Activated naive CD8-positive, alpha-beta T cell treated with anti-CD3 and anti-CD28 coated beads, Interleukin-2, amount 50 U/mL, for 24 hours (primary cell): Measurements from ENCODE around the gene ADGRL1.
A peak's percentile ranks its signal among the peaks of the same experiment; 100 is the strongest.

Experiments
- ATAC-seq: fragments of 150-1000 bp; cut with Tn5 transposase; one replicate; pipeline ENCODE4 v1.10.0; 2021
- DNase-seq: peaks from one replicate; pipeline ENCODE4 v3.0.0; 2021
- H3K27ac Mint-ChIP-seq: one replicate; pipeline ENCODE4 v1.8.0; 2021; ENCODE audit warnings: mild to moderate bottlenecking, mixed read lengths
- H3K27me3 Mint-ChIP-seq: one replicate; pipeline ENCODE4 v1.8.0; 2021; ENCODE audit warnings: mixed read lengths
- H3K36me3 Mint-ChIP-seq: one replicate; pipeline ENCODE4 v1.8.0; 2021; ENCODE audit warnings: low read depth, mixed read lengths
- H3K4me1 Mint-ChIP-seq: one replicate; pipeline ENCODE4 v1.8.0; 2021; ENCODE audit warnings: mixed read lengths
- H3K4me3 Mint-ChIP-seq: one replicate; pipeline ENCODE4 v1.8.0; 2021; ENCODE audit warnings: mild to moderate bottlenecking, moderate library complexity, mixed read lengths
- H3K9me3 Mint-ChIP-seq: one replicate; pipeline ENCODE4 v1.8.0; 2021; ENCODE audit warnings: mixed read lengths

ADGRL1 gene

DNA sequence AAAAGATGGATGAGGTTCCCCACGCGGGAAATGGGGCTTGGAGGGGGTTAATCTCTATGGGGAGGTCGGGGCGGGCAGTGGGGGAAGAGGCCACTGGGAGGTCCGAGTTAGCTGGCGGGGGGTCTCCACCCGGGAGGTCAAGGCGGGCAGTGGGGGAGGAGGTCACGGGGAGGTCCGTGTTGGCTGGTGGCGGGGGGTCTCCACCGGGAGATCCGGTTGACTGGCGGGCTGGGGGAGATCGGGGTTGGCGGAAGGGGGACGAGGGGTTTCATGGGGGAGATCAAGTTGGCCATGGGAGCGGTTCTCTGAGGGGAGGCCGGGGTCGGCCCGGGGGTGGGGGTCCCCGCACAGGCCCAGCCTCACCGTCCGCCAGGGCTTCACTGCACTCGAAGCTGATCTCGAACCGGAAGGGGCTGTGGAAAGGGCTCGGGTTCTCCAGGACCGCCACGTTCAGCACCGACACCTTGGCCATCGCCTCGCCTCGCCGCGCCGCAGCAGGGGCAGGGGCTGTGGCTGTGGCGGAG lies 69.9 kb downstream of the ADGRL1 start:
- Mint-ChIP-seq H3K4me3 (peak overlapping the region; percentile 90), H3K27me3 (no peaks in the 10 kb centered on the region), H3K36me3 (peaks cover 22% of the 10 kb centered on the region), H3K9me3 (no peaks in the 10 kb centered on the region), H3K27ac (peak overlapping the region; percentile 98), H3K4me1 (peaks cover 37% of the 10 kb centered on the region)
- DNase-seq (no peak), ATAC-seq (peak; percentile 1)

- Mint-ChIP-seq H3K4me3 (peak overlapping the region; percentile 90), H3K27me3 (no peaks in the 10 kb centered on the region), H3K9me3 (no peaks in the 10 kb centered on the region), H3K4me1 (peaks cover 34% of the 10 kb centered on the region), H3K36me3 (peaks cover 21% of the 10 kb centered on the region), H3K27ac (no peak overlapping the region)
- DNase-seq (no peak), ATAC-seq (no peak)
Observed at GRCh38 chr19:14135355-14135754, 70.6 kb downstream of the ADGRL1 start.

DNA sequence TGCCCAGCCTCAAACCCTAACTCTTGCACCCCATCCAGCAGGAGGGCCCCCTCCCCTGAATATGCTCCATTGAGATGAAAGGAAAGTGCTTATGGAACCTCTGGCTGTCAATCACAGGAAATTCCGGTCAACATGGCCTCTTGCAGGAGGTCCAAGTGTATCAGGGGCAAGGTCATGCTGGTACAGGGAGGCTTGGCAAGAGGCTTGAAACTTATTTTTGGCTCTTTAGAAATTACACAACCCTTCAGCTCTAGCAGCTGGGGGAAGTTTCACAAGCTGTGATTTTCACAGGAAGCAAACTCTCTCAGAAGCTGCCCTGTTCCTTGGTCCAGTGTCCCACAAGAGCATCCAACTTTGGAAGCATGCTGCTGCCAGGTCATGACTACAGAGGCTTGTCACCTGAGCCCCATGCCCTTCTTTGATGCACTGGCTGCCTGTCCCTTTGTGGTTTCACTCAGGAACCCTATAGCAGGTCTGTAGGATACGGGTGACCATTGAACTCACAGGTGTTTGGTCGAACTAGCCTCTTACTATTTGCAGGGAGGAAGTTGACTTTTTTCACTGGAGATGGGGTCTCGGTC lies 78.0 kb downstream of the ADGRL1 start:
- H3K4me1 Mint-ChIP-seq, result no peaks in the 10 kb centered on the region
- no peak for DNase-seq
- H3K4me3 Mint-ChIP-seq, result no peak overlapping the region
- no peaks in the 10 kb centered on the region for H3K9me3 Mint-ChIP-seq
- no peaks in the 10 kb centered on the region for H3K27me3 Mint-ChIP-seq
- H3K36me3 Mint-ChIP-seq, result peaks cover 35% of the 10 kb centered on the region
- ATAC-seq, result no peak
- no peak overlapping the region for H3K27ac Mint-ChIP-seq

DNA sequence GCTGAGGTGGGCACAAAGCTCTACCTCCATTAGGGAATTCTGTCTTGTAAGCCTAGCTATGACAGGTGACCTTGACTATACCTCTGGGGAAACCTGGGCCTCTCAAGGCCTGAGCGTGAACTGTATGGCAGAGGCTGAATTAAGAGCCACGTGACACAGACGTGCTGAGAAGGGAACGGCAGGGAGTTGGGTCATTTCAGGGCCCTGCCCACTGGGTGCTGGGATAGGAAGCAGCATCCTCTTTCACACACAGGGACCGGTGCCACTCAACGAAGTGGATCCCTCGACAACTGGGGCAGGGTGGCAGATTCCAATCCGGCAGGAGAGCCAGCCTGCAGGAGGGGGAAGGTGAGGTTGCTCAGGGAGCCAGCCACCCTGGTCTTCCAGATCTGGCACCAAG lies 78.8 kb downstream of the ADGRL1 start:
- H3K4me1 Mint-ChIP-seq, result no peaks in the 10 kb centered on the region
- no peaks in the 10 kb centered on the region for H3K27me3 Mint-ChIP-seq
- no peak overlapping the region for H3K27ac Mint-ChIP-seq

GRCh38 chr19:14122924-14123323 lies 83.0 kb downstream of the ADGRL1 start:
- ATAC-seq (no peak), DNase-seq (no peak)
- no peaks in the 10 kb centered on the region for H3K9me3 Mint-ChIP-seq
- H3K4me3 Mint-ChIP-seq, result no peak overlapping the region
- H3K27me3 Mint-ChIP-seq, result no peaks in the 10 kb centered on the region
- no peak overlapping the region for H3K27ac Mint-ChIP-seq
- peaks cover 10% of the 10 kb centered on the region for H3K4me1 Mint-ChIP-seq
- peaks cover 27% of the 10 kb centered on the region for H3K36me3 Mint-ChIP-seq

More for the DNA sequence above, 78.8 kb downstream of the ADGRL1 start:
- DNase-seq (no peak), ATAC-seq (no peak)
- H3K9me3 Mint-ChIP-seq, result no peaks in the 10 kb centered on the region
- no peak overlapping the region for H3K4me3 Mint-ChIP-seq
- H3K36me3 Mint-ChIP-seq, result peaks cover 37% of the 10 kb centered on the region

DNA sequence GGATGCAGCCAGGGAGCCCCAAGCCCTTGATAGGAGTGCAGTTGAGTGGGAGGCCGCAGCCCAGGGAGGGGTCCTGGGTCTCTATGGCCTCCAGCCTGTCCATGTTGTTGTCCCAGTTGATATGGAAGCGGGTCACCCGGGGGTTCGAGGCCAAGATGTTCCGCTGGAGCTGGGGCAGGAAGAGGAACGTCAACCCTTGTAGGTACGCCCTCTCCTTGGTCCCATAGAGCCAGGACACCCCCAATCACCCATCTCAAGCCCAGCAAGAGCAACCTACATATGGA lies 85.5 kb downstream of the ADGRL1 start:
- H3K27me3 Mint-ChIP-seq, result no peaks in the 10 kb centered on the region
- DNase-seq (no peak), ATAC-seq (no peak)
- H3K36me3 Mint-ChIP-seq, result peaks cover 21% of the 10 kb centered on the region
- no peak overlapping the region for H3K27ac Mint-ChIP-seq
- no peaks in the 10 kb centered on the region for H3K9me3 Mint-ChIP-seq
- H3K4me3 Mint-ChIP-seq, result no peak overlapping the region
- H3K4me1 Mint-ChIP-seq, result peaks cover 24% of the 10 kb centered on the region

- Mint-ChIP-seq H3K4me3 (no peak overlapping the region), H3K27ac (no peak overlapping the region), H3K9me3 (no peaks in the 10 kb centered on the region), H3K4me1 (peaks cover 28% of the 10 kb centered on the region), H3K27me3 (no peaks in the 10 kb centered on the region), H3K36me3 (peaks cover 15% of the 10 kb centered on the region)
- no peak for ATAC-seq
- DNase-seq, result no peak
Observed at GRCh38 chr19:14119644-14120496, 86.1 kb downstream of the ADGRL1 start.

DNA sequence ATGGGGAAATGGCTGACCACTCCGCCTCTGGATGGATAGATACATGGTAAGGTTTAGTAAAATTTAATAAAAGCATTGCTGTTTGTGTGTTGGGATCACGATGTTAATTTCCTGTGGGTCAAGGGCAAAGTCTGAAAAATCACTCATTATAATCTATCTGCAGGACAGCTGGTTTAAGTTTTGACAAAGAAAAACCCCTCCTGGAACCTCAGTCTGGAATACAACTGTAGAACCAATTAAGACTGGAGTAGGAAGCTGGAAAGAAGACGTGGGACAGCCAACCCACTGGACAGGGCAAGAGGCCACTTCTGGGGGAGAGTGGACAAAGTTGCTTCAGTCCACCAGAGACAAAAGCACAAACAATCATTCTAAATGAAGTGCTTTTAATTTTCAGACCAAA lies 86.8 kb downstream of the ADGRL1 start:
- H3K27ac Mint-ChIP-seq, result peak overlapping the region; percentile 81

DNA sequence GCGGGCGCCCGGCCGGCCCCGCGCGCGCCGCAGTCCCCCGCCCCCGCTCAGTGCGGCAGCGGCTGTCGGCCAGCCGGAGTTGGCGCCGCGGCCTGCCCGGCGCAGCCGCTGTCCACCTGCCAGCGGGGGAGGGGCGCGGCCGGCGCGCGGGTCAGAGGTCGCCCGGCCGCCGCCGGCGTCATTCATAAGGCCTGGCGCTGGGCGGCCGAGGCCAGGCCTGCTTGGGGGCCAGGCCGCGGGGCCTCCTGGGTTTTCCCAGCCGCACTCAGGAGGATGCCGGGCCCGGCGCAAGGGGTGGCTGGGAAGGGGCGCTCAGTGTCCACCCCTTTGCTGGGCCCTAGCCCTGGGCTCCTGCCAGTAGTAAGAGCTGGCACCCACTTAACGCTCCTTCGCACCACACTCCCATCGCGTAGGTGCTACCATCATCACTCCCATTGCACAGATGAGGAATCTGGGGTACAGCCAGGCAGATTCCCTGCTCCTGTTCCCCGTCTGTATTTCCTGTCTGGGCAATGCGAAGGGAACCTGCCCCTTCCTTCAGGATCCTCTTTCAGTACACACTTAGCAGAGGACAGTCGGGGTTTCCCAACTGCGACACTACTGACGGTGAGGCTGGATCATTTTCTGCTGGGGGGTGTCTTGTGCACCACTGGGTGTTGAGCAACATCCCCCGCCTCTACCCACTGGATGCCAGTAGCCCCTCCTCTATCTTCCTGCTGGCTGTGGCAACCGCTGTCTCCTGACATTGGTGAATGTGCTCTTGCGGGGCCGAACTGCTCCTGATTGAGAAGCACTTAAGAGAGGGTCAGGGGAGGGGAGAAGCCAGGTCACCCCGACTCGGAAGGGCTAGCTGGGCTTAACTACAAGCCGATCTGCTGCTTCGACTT lies 87.6 kb downstream of the ADGRL1 start:
- no peaks in the 10 kb centered on the region for H3K27me3 Mint-ChIP-seq
- peak overlapping the region; percentile 81 for H3K27ac Mint-ChIP-seq
- peak; percentile 37 for DNase-seq

More for the DNA sequence above, 86.8 kb downstream of the ADGRL1 start:
- no peaks in the 10 kb centered on the region for H3K9me3 Mint-ChIP-seq
- H3K36me3 Mint-ChIP-seq, result peaks cover 10% of the 10 kb centered on the region
- ATAC-seq, result no peak
- peak overlapping the region; percentile 87 for H3K4me3 Mint-ChIP-seq
- H3K27me3 Mint-ChIP-seq, result no peaks in the 10 kb centered on the region
- peaks cover 32% of the 10 kb centered on the region for H3K4me1 Mint-ChIP-seq
- DNase-seq, result no peak

DNA sequence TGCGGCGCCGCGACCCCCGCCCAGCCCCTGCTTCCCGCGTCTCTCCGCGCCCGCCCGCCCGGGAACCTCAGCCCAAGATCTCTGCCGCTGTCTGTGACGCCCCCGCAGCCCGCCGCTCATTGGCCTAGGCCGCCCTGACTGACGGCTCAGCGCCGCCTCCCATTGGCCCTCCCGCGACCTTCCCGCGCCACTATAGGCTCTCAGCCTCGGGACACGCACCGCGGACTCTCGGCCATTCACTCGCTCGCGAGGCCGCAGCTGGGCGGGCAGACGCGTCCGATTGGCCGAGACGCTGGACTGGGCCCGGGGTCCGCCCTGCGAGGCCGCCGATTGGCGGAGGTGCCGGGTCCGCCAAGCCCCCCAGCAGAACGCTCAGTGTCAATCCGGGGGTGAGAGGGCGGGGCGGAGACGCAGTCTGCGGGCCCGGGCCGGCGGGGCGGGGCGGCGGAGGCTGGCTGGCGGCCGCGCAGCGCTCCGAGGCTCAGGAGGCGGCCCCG lies 88.3 kb downstream of the ADGRL1 start, which contains the start of gene PRKACA:
TSS of gene PRKACA (minus strand) at position 95 of the 497 bp plus-strand sequence. CDS start 215 bp downstream, outside the sequence.
- no peaks in the 10 kb centered on the region for H3K9me3 Mint-ChIP-seq
- DNase-seq (peak; percentile 97), ATAC-seq (peak; percentile 95)
- H3K27ac Mint-ChIP-seq, result peak within 1 kb of the TSS; percentile 81
- no peaks in the 10 kb centered on the region for H3K27me3 Mint-ChIP-seq
- peaks cover 6% of the 10 kb centered on the region for H3K36me3 Mint-ChIP-seq
- peak within 1 kb of the TSS; percentile 87 for H3K4me3 Mint-ChIP-seq
- peaks cover 39% of the 10 kb centered on the region for H3K4me1 Mint-ChIP-seq

More for the DNA sequence above, 87.6 kb downstream of the ADGRL1 start:
- peak; percentile 0 for ATAC-seq
- Mint-ChIP-seq H3K9me3 (no peaks in the 10 kb centered on the region), H3K4me1 (peaks cover 37% of the 10 kb centered on the region), H3K36me3 (peaks cover 10% of the 10 kb centered on the region), H3K4me3 (peak overlapping the region; percentile 87)

- H3K9me3 Mint-ChIP-seq, result no peaks in the 10 kb centered on the region
- peak; percentile 2 for ATAC-seq
- H3K36me3 Mint-ChIP-seq, result peaks cover 2% of the 10 kb centered on the region
- peak overlapping the region; percentile 87 for H3K4me3 Mint-ChIP-seq
- H3K4me1 Mint-ChIP-seq, result peaks cover 44% of the 10 kb centered on the region
- peak overlapping the region; percentile 48 for H3K27ac Mint-ChIP-seq
- H3K27me3 Mint-ChIP-seq, result no peaks in the 10 kb centered on the region
- DNase-seq, result peak; percentile 31
Observed at GRCh38 chr19:14116918-14117578, 88.9 kb downstream of the ADGRL1 start.

GRCh38 chr19:14116525-14116917 lies 89.4 kb downstream of the ADGRL1 start:
- ATAC-seq, result no peak
- H3K27ac Mint-ChIP-seq, result peak overlapping the region; percentile 48
- peak overlapping the region; percentile 87 for H3K4me3 Mint-ChIP-seq
- H3K9me3 Mint-ChIP-seq, result no peaks in the 10 kb centered on the region
- no peaks in the 10 kb centered on the region for H3K27me3 Mint-ChIP-seq
- H3K36me3 Mint-ChIP-seq, result peaks cover 2% of the 10 kb centered on the region
- peaks cover 48% of the 10 kb centered on the region for H3K4me1 Mint-ChIP-seq
- no peak for DNase-seq

DNA sequence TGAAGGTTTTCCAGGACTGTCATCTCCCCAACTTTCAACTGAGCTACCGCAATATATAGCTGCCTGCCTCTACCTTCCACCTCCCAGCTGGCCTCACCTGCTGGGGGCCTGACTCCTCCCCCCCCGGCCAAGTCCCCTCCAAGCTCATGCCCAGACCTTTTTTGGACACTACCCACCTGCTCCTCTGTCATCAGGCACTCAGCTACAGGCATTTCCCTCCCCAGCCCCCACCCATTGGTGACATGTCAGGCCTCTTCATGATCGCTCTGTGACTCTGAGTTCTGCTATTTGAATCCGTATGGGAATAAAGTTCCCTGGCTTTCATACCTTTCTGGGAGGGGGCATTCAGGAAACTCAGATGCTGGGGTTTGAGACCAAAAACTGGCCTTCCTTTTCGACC lies 90.2 kb downstream of the ADGRL1 start:
- Mint-ChIP-seq H3K4me1 (peaks cover 48% of the 10 kb centered on the region), H3K27ac (no peak overlapping the region), H3K4me3 (peak overlapping the region; percentile 35), H3K36me3 (peaks cover 2% of the 10 kb centered on the region), H3K27me3 (no peaks in the 10 kb centered on the region), H3K9me3 (no peaks in the 10 kb centered on the region)
- DNase-seq (no peak), ATAC-seq (no peak)

DNA sequence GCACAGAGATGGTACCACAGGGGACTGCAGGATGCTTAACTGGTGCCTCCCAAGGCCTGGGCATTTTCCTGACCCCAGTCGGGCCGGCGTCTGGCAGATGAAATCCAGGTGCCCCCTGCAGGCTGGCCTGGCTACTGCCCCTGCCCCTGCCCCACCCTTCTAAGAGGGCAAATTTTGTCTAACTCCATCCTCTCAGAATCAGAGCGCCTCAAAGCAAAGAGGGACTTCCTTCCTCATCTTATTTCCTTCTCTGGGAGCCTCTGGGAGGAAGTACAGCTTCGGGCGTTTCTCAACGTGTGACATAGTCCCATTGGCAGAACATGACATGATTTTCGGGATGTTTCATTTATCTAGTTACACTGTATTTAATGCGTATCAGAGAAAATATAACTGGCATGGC lies 91.1 kb downstream of the ADGRL1 start:
- Mint-ChIP-seq H3K36me3 (peaks cover 2% of the 10 kb centered on the region), H3K4me1 (peaks cover 48% of the 10 kb centered on the region), H3K9me3 (no peaks in the 10 kb centered on the region), H3K27me3 (no peaks in the 10 kb centered on the region), H3K4me3 (no peak overlapping the region), H3K27ac (no peak overlapping the region)
- DNase-seq, result peak; percentile 72
- ATAC-seq, result no peak
